ENCODE measurements around the gene SHC3.

DNA sequence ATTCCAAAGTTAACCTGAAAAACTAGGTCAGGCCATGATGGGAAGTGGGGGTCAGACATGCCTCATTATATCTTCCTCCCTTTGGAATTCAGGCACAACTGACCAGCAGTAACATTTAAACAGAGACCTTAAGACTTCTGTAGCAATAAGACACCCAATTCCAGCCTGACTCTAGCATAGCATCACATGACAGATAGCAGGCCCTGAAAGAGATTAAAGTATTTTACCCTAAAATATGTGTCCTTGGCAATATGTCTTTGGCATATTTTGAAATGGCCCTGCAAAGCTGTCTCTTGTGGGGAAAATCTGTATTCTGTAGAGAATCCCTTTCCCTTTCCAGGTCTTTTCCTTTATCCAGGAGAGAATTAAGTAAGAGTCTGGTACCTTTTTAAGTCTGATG is 153.1 kb downstream of the SHC3 start:
- TF ChIP-seq RAD21 (IDR thresholded peaks at IDR 0.05; ENCODE audit: low read depth) (no peak), EP300 (IDR thresholded peaks at IDR 0.05; ENCODE audit: borderline replicate concordance) (no peak), EGR1 (IDR thresholded peaks at IDR 0.05) (no peak), REST (IDR thresholded peaks at IDR 0.05; ENCODE audit: low read depth) (no peak), YY1 (IDR thresholded peaks at IDR 0.05; ENCODE audit: low read depth) (no peak), CEBPB (IDR thresholded peaks at IDR 0.05) (no peak), ZBTB7A (IDR thresholded peaks at IDR 0.05; ENCODE audit: low read depth) (no peak), TAF1 (IDR thresholded peaks at IDR 0.05; ENCODE audit: low read depth) (no peak), NFIC (IDR thresholded peaks at IDR 0.05) (no peak), FOXM1 (IDR thresholded peaks at IDR 0.05; ENCODE audit: borderline replicate concordance, low read depth) (no peak), CREB1 (IDR thresholded peaks at IDR 0.05; ENCODE audit: low read depth) (no peak)
- TF ChIP-seq, protein P1, sequence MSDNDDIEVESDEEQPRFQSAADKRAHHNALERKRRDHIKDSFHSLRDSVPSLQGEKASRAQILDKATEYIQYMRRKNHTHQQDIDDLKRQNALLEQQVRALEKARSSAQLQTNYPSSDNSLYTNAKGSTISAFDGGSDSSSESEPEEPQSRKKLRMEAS (IDR thresholded peaks at IDR 0.05), result no peak

Measured in Ishikawa (cell line).